IMR-90 (cell line): ENCODE measurements around the gene MROH2A. TPM values are rescaled to one million over a fixed set of nuclear protein-coding genes. Genes with fewer than 3 reads are reported as not detected.

Experiments used
- ATAC-seq: fragments of 200-7000 bp; cut with Tn5 transposase; 2 replicates; pipeline ENCODE4 v1.9.1; 2020; ENCODE audit warnings: low read depth, mild to moderate bottlenecking, moderate library complexity
- BruUV-seq: library from RNA; stranded (reverse); fragments of 400-500 nt; replicated peaks from 2 replicates; lab custom pipeline; 2021; lab: Mats Ljungman, UMichigan
- CTCF ChIA-PET: fragments of 300-600 bp; formaldehyde crosslinking; extraction: SDS; loops from one replicate; lab custom pipeline; 2021; ENCODE audit warnings: antibody characterized with exemption; lab: Yijun Ruan, JAX
- POLR2A ChIA-PET: fragments of 300-600 bp; sonication (Branson Sonifier 250); formaldehyde crosslinking; loops from one replicate; lab custom pipeline; 2022; ENCODE audit warnings: antibody characterized with exemption; ENCODE audit not compliant: unreplicated experiment; lab: Charles Lee
- DNase-seq: peaks from one replicate; pipeline ENCODE4 v3.0.0; 2013
- H2AFZ ChIP-seq: replicated peaks from 2 replicates; pipeline ENCODE3; 2013; ENCODE audit warnings: low read length, mild to moderate bottlenecking; ENCODE audit not compliant: poor library complexity
- H2AK5ac ChIP-seq: 2 replicates; pipeline ENCODE4 v1.6.1; 2013; ENCODE audit warnings: low read depth, low read length, inconsistent platforms
- H2AK9ac ChIP-seq: replicated peaks from 2 replicates; pipeline ENCODE3; 2013; ENCODE audit warnings: mild to moderate bottlenecking, low read depth, low read length, moderate library complexity; ENCODE audit not compliant: poor library complexity
- H2BK120ac ChIP-seq: 2 replicates; pipeline ENCODE4 v1.6.1; 2013; ENCODE audit warnings: low read depth, low read length, inconsistent platforms
- H2BK15ac ChIP-seq: 3 replicates; pipeline ENCODE4 v1.6.1; 2013; ENCODE audit warnings: low read depth, low read length, inconsistent platforms
- H2BK20ac ChIP-seq: 2 replicates; pipeline ENCODE4 v1.6.1; 2013; ENCODE audit warnings: low read depth, mild to moderate bottlenecking, inconsistent platforms, low read length, moderate library complexity
- H2BK5ac ChIP-seq: 2 replicates; pipeline ENCODE4 v1.6.1; 2013; ENCODE audit warnings: mild to moderate bottlenecking, low read depth, low read length, inconsistent platforms; ENCODE audit not compliant: poor library complexity, severe bottlenecking
- H3K14ac ChIP-seq: replicated peaks from 2 replicates; pipeline ENCODE4 v1.6.1; 2013; ENCODE audit warnings: low read depth, low read length, inconsistent platforms
- H3K18ac ChIP-seq: 2 replicates; pipeline ENCODE4 v1.6.1; 2013; ENCODE audit warnings: low read depth, low read length, control low read depth
- H3K23ac ChIP-seq: 2 replicates; pipeline ENCODE4 v1.6.1; 2013; ENCODE audit warnings: low read depth, low read length, inconsistent platforms
- H3K27ac ChIP-seq: 2 replicates; pipeline ENCODE4 v1.5.1; 2013; ENCODE audit warnings: mild to moderate bottlenecking, control low read depth, low read length; ENCODE audit not compliant: insufficient read depth
- H3K27me3 ChIP-seq: 2 replicates; pipeline ENCODE4 v1.6.1; 2013; ENCODE audit warnings: low read length; ENCODE audit not compliant: control insufficient read depth, insufficient read depth
- H3K36me3 ChIP-seq: 2 replicates; pipeline ENCODE4 v1.6.1; 2013; ENCODE audit warnings: low read length, mixed read lengths; ENCODE audit not compliant: control insufficient read depth, insufficient read depth
- H3K4ac ChIP-seq: 2 replicates; pipeline ENCODE4 v1.6.1; 2013; ENCODE audit warnings: low read depth, low read length, inconsistent platforms
- H3K4me1 ChIP-seq: 2 replicates; pipeline ENCODE4 v1.6.1; 2013; ENCODE audit warnings: low read length, mixed read lengths; ENCODE audit not compliant: control insufficient read depth, insufficient read depth
- H3K4me2 ChIP-seq: 2 replicates; pipeline ENCODE4 v1.6.1; 2013; ENCODE audit warnings: low read depth, mild to moderate bottlenecking, control low read depth, low read length, moderate library complexity
- H3K4me3 ChIP-seq: 2 replicates; pipeline ENCODE4 v1.5.1; 2013; ENCODE audit warnings: low read depth, mild to moderate bottlenecking, control low read depth, low read length, moderate library complexity; ENCODE audit not compliant: insufficient read depth
- H3K56ac ChIP-seq: 2 replicates; pipeline ENCODE4 v1.6.1; 2013; ENCODE audit warnings: low read length, inconsistent platforms; ENCODE audit not compliant: insufficient read depth; ENCODE audit errors: extremely low read depth
- H3K79me1 ChIP-seq, 2 experiments: 2 replicates each; pipeline ENCODE4 v1.6.1; 2013; ENCODE audit warnings: low read length in 2 of 2, inconsistent platforms in 1 of 2, low read depth in 1 of 2
- H3K9ac ChIP-seq: 2 replicates; pipeline ENCODE4 v1.6.1; 2013; ENCODE audit warnings: low read depth, low read length, control low read depth
- H3K9me1 ChIP-seq: 2 replicates; pipeline ENCODE4 v1.6.1; 2013; ENCODE audit warnings: low read length, inconsistent platforms; ENCODE audit not compliant: insufficient read depth
- H3K9me3 ChIP-seq: 2 replicates; pipeline ENCODE4 v1.6.1; 2013; ENCODE audit warnings: low read length; ENCODE audit not compliant: control insufficient read depth, insufficient read depth
- H4K20me1 ChIP-seq: 2 replicates; pipeline ENCODE4 v1.6.1; 2013; ENCODE audit warnings: low read length, inconsistent platforms; ENCODE audit not compliant: insufficient read depth
- H4K5ac ChIP-seq: 2 replicates; pipeline ENCODE4 v1.6.1; 2013; ENCODE audit warnings: mild to moderate bottlenecking, low read depth, low read length, control low read depth
- H4K8ac ChIP-seq, 2 experiments: 2 replicates each; pipeline ENCODE4 v1.6.1; 2013; ENCODE audit warnings: low read depth in 2 of 2, low read length in 2 of 2, control low read depth in 1 of 2, inconsistent platforms in 1 of 2
- H4K91ac ChIP-seq: 2 replicates; pipeline ENCODE4 v1.6.1; 2013; ENCODE audit warnings: low read depth, low read length, inconsistent platforms; ENCODE audit not compliant: insufficient read depth
- CTCF ChIP-seq: conservative IDR thresholded peaks from 2 replicates; pipeline ENCODE4 v1.5.1; 2012; ENCODE audit warnings: mild to moderate bottlenecking, low read depth, low read length, improper control_type of control experiment
- MAFK ChIP-seq: IDR thresholded peaks from 2 replicates; pipeline ENCODE4 v1.6.1; 2012; ENCODE audit warnings: low read depth, low read length, improper control_type of control experiment
- WGBS, 2 experiments: methylation state at CpG; one replicate each; pipeline versions ENCODE4 v1.1.5 to v1.1.7; 2013; ENCODE audit warnings: missing lambda C conversion rate in 2 of 2; ENCODE audit not compliant: insufficient read length in 1 of 2; ENCODE audit errors: extremely low coverage in 2 of 2; 5-methylcytosine and 5-hydroxymethylcytosine counted together
- dilution Hi-C: fragments of 300-500 bp; cut with HindIII; formaldehyde crosslinking; loops from one replicate; pipeline ENCODE4 v1.14.3; 2018; ENCODE audit warnings: low sequenced_read_pairs; ENCODE audit not compliant: unreplicated experiment
- in situ Hi-C: fragments of 300-500 bp; cut with MboI; formaldehyde crosslinking; loops from 3 replicates; pipeline ENCODE4 v1.14.3; 2019; ENCODE audit warnings: low sequenced_read_pairs, inconsistent platforms, mixed read lengths
- intact Hi-C: fragments of 100-400 bp; cut with micrococcal nuclease; formaldehyde crosslinking; loops from 2 replicates; pipeline ENCODE4 v1.10.0; 2022
- polyA plus RNA-seq, 3 experiments: library from polyadenylated mRNA; depleted of rRNA; stranded (reverse); fragments of >200 nt; gene quantifications; 2 replicates each; pipeline ENCODE4 v1.2.3, GENCODE V29; 2012; ENCODE audit warnings: low replicate concordance in 1 of 3
- total RNA-seq: library from RNA; depleted of rRNA; stranded (reverse); fragments of >200 nt; gene quantifications from 2 replicates; pipeline ENCODE4 v1.2.3, GENCODE V29; 2012

MROH2A gene
- total and polyA plus RNA-seq, 2 of the 4 experiments (the other 2 are of a cell fraction): not detected

GRCh38 chr2:233857511-233858141 lies 79.5 kb downstream of the MROH2A start:
- ATAC-seq: no peak
- Histone ChIP-seq H3K9me3 (no peaks in the 10 kb centered on the region), H2AK9ac (no peak overlapping the region), H2BK20ac (no peak overlapping the region), H3K79me1 (peaks cover 0 to 5% of the 10 kb centered on the region in 2 experiments; a peak in 1 of 4 replicates), H3K23ac (no peak overlapping the region), H3K56ac (no peak overlapping the region), H2AK5ac (no peak overlapping the region), H3K4me3 (no peak overlapping the region), H4K8ac (no peak overlapping the region), H4K20me1 (no peaks in the 10 kb centered on the region), H3K4me2 (no peak overlapping the region), H3K18ac (no peak overlapping the region), H3K27me3 (no peaks in the 10 kb centered on the region), H2BK5ac (no peak overlapping the region), H2BK120ac (no peak overlapping the region), H3K9ac (no peak overlapping the region), H3K36me3 (no peaks in the 10 kb centered on the region), H3K27ac (no peak overlapping the region), H2BK15ac (no peak overlapping the region), H3K14ac (no peak overlapping the region), H3K4me1 (peaks cover 8% of the 10 kb centered on the region), H2AFZ (no peak overlapping the region), H3K9me1 (no peaks in the 10 kb centered on the region; the same call in 1 of the 2 replicates), H4K91ac (no peak overlapping the region), H3K4ac (no peak overlapping the region), H4K5ac (no peak overlapping the region)
- intact Hi-C loops (loop anchor here (10.0 kb wide), 2 partner anchors 293 to 687 kb away; partner anchors contain the start of gene USP40), dilution Hi-C loops (no loop called here), in situ Hi-C loops (no loop called here)
- ChIA-PET POLR2A (no interaction called here), CTCF (interaction anchor here (0.6 to 1.1 kb wide), 3 partner anchors 10 to 20 kb away, joined by 3 to 4 read pairs (median 3); no protein-coding TSS in a partner anchor)
- peak; percentile 47 for TF ChIP-seq CTCF
- no peak for TF ChIP-seq MAFK
- no peak for DNase-seq
- WGBS, 2 experiments: 73% methylated on average over 3 of the region's 9 CpGs; no CpG with 5 or more reads in 1 of the 2 experiments
- BruUV-seq: no TSS peak
